CD4-positive, alpha-beta T cell treated with Interleukin-17A for 4 hours (primary cell): ENCODE measurements around the gene EXOC3L2.

Experiments
- DNase-seq: peaks from one replicate; pipeline ENCODE4 v3.0.0-alpha.2; 2020; ENCODE audit warnings: mixed read lengths

Gene EXOC3L2

GRCh38 chr19:45179072-45179891 is 65.9 kb downstream of the EXOC3L2 start:
- peak; percentile 39 for DNase-seq

DNA sequence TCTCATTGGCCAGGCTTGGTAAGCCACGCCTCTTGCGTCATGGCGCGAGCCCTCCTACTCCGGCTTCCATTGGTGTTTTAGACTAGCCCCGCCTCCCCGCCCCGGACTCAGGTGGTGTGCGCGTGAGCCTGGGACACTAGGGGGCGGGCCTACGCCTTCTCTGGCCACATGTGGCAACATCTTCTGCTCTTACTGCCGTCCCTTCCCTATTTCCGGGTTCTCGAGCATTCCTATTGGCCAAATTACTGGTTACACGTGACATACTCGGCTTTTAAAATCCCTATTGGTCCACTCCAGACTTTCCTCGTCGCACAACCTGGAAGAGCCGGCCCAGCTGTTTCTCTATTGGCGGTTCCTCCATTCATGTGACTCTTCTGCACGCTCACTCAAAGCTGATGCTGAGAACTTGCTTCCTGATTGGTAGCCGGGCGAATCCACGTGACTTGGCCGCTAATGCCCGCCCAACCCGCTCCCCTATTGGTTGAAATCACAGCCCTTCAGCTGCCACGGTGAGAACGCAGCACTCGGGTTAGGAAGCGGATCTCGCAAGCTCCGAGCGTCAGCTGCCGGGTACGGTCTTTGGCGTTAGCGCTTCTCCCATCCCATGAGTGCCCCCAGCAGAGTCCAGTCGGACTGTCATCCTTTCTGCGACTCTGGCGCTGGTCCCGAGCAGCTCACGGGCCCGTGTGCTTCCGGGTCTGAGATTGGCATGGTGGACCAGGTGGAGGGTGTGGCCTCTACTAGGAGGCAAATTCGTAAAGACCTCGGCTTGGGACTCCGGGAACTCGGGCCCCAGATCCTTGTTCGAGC is 66.7 kb downstream of the EXOC3L2 start, which contains the start of gene BLOC1S3:
Gene BLOC1S3, plus strand, starts transcription at position 523 of the 810 bp plus-strand sequence. CDS start 513 bp downstream, outside the sequence.
- DNase-seq = peak; percentile 100

GRCh38 chr19:45177817-45178261 is 67.4 kb downstream of the EXOC3L2 start, which contains the start of gene TRAPPC6A:
Gene TRAPPC6A, minus strand, starts transcription at chr19:45178237. Its CDS starts 19 bp downstream, at chr19:45178218.
- no peak for DNase-seq

- DNase-seq = no peak
Measured at GRCh38 chr19:45175515-45176345, 69.5 kb downstream of the EXOC3L2 start.

DNA sequence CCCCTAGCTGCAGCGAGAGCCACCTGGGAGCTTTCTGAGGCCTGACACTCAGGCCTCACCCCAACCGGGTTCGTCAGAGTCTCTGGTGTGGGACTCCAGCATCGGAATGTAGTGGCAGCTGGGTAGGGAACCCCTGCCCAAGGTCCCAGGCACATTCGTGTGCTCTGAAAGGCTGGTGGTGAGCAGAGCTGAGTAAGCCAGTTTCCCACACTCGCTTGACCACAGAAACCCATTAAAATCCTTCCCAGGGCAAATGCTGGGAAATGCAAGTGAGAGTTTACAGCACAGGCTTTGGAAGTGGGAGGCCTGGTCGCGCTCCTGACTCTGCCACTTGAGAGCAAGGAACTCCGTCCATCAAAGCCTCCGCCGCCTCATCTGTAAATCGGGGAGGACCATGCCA is 71.4 kb downstream of the EXOC3L2 start:
- DNase-seq = no peak

DNA sequence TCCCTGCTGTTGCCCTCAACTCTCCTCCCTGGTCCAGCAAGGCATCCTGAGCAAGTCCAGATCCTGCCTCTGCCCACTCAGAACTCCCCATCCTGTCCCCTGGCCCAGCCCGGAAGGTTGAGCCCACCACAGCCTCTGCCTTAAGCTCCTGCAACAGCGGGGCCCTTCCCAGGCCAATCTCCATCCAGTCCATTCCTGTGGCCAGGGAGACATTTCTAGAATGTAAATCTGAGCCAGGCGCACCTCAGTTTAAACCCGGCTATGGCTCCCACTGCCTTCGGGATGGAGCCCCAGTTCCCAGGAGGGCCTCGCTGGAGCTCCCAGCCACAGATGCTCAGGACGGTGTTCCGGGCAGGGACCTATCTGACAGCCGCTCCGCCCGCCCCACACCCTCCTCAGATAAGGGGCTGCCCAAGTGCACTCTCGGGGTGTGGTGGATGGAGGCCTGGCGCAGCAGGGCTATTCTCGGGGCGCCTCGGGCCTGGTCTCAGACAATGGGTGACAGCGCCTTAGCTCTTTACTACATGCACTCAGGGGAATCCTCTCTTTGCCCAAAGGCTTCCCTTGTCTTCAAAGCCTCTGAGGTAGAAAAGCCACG is 72.5 kb downstream of the EXOC3L2 start:
- no peak for DNase-seq

DNA sequence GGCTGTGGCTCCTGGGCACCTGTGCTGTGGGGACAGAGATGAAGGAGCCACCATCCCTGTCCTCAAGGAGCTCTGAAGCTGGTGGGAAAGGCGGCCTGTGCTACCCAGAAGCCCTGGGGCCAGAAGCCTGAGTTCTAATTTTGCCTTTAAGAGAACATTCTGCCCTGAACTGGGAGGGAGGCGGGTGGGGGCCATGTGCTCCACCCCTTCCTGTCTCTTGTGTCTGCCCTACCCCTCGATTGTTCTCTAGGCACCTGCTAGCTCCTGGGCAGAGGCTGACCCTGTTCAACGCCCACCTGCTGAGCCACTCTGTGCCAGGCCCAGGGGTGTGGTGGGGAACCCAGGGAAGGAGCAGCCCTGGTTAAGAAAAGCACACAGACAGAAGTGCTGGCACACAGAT is 73.0 kb downstream of the EXOC3L2 start:
- DNase-seq = peak; percentile 57

DNA sequence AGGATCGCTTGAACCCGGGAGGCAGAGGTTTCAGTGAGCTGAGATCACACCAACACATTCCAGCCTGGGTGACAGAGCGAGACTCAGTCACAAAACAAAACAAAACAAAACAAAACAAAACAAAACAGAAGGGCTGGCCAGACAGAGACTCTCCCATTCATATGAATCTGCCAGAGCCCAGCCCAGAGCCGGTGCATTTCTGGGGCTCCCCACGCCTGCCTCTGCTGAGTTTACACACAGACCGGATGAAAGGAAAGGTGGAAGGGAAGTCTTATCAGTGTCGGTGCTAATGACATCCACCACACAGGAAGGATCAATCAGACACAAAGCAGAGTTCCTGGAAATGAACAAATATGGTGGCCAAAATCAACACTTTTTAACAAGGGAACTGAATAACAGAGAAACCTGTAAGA is 74.0 kb downstream of the EXOC3L2 start:
- DNase-seq = peak; percentile 56

DNA sequence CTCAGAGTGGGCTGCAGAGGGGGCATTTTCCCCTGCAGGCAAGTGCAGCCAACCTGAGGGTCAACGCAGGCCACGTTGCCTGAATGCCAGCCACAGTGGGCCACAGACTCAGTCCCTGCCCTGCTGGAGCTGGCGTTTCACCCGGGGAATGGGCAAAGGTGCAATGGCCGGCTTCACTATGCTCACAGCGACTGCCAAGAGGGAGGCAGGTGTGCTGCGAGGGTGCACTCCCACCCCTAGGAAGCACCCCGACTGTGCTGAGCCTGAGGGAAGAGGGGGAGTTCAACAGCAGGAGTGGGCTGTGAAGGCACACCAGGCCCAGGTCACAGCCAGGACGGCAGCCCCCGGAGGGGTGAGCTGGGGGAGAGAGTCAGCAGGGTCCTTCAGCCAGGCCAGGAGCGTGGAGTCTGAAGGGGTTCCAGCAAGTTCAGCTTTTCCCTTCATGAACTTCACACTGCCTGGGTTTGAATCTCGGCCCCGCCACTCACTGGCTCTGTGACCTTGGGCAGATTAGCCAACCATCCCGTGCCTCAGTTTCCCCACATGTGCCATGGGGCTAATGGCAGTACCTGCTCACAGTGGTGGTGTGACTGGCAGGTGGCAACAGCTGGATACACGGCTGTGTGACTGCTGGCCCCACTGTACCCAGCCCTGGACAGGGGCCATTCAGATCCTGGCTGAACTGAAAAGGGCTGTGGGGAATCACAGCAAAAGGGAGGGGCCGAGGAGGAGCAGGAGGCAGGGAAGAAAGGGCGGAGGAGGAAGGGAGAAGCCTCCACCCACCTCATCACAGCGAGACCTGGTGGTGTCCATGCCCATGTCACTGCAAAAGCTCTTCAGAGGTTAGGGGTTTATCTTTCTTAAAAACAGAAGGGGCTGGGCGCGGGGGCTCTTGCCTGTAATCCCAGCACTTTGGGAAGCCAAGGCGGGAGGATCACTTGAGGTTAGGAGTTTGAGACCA is 74.8 kb downstream of the EXOC3L2 start:
- DNase-seq = no peak

GRCh38 chr19:45169602-45170001 is 75.6 kb downstream of the EXOC3L2 start:
- no peak for DNase-seq

- no peak for DNase-seq
Measured at GRCh38 chr19:45168767-45169351, 76.3 kb downstream of the EXOC3L2 start.

- DNase-seq = no peak
Measured at GRCh38 chr19:45166723-45167252, 78.4 kb downstream of the EXOC3L2 start.

DNA sequence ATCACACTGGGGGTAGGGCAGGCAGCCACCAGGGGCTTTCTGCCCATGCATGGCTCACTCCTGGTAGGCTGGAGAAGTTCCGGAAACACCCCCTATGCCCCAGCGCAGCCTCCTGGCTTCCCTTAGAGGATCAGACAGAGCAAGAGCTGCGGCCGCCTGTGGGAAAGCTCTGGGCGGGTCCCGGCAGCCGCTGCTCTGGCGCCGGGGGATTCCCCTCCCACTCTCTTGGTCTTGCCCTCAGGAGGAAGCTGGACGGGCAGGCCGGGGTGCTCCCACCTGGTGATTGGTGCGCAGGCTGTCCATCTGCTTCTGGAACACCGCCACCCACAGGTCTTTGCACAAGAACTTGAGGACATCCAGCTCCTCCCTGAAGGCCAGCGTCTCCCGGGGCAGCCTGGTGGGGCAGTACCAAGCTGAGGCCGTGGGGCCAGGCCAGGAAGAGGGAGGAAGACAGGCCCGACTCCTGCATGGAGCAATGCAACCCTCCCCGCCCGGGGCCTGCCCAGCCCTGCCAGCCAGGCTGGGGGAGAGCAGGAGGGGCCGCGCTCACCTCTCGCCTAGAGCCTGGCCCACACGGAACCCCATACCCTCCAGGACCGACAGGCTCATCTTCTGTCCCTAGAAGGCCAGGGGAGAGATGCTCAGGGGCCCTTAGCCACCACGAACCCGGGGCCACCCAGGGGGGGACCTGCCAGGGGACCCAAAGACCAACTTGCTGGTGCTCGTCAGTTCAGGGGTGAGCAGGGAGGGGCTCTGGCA is 80.5 kb downstream of the EXOC3L2 start:
- DNase-seq = peak; percentile 62

GRCh38 chr19:45163751-45164460 is 81.3 kb downstream of the EXOC3L2 start:
- DNase-seq = no peak

- no peak for DNase-seq
Measured at GRCh38 chr19:45163156-45163555, 82.1 kb downstream of the EXOC3L2 start.

GRCh38 chr19:45162608-45163143 is 82.5 kb downstream of the EXOC3L2 start:
- no peak for DNase-seq
